Mammary epithelial cell (primary cell): ENCODE data around the gene CENPQ.

Source experiments
- EZH2 ChIP-seq: IDR thresholded peaks from 2 replicates; pipeline ENCODE4 v1.6.1; 2012; ENCODE audit warnings: low read length, inconsistent platforms, borderline replicate concordance
- TF ChIP-seq, protein P1 (sequence below), 2 donors: IDR thresholded peaks in 1 of 2; conservative IDR thresholded peaks in 1 of 2; 2 replicates each; pipeline ENCODE4 v1.5.1; 2011 to 2012; ENCODE audit warnings: inconsistent platforms in 2 of 2, low read length in 2 of 2, mild to moderate bottlenecking in 2 of 2, control low read depth in 1 of 2, low read depth in 1 of 2; ENCODE audit not compliant: insufficient read depth in 1 of 2; ENCODE audit errors: extremely low read depth in 1 of 2

DNA sequence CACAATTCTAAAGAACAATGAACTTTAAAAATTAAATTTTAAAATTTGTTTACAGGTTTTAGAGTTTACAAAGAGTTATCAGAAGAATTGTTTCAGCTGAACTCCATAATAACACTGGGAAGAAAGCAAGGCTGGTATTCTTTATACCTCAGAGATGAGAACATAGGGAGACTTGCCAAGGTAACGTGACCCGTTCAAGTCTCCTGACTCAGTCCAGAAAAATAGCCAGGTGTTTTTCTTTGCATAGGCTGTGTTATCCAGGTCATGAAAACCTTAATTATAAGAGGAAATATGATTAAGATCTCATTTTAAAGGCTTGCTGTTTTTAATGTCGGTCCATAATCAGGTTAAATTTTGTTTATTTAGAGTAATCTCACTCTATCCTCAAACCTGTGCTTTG lies 78.8 kb downstream of the CENPQ start:
- TF ChIP-seq, protein P1, sequence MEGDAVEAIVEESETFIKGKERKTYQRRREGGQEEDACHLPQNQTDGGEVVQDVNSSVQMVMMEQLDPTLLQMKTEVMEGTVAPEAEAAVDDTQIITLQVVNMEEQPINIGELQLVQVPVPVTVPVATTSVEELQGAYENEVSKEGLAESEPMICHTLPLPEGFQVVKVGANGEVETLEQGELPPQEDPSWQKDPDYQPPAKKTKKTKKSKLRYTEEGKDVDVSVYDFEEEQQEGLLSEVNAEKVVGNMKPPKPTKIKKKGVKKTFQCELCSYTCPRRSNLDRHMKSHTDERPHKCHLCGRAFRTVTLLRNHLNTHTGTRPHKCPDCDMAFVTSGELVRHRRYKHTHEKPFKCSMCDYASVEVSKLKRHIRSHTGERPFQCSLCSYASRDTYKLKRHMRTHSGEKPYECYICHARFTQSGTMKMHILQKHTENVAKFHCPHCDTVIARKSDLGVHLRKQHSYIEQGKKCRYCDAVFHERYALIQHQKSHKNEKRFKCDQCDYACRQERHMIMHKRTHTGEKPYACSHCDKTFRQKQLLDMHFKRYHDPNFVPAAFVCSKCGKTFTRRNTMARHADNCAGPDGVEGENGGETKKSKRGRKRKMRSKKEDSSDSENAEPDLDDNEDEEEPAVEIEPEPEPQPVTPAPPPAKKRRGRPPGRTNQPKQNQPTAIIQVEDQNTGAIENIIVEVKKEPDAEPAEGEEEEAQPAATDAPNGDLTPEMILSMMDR (conservative IDR thresholded peaks at IDR 0.05 in 1 of 2, IDR thresholded peaks at IDR 0.05 in 1 of 2; ENCODE audit: extremely low read depth in 1 of 2, insufficient read depth in 1 of 2, low read depth in 1 of 2, low read length in 2 of 2), result no peak
- TF ChIP-seq EZH2, result no peak
